Peyer's patch (tissue), 4 donors: ENCODE measurements around the gene KIF1A.

Experiments used
- POLR2A ChIP-seq, 2 donors: fragments of 450-650 bp; IDR thresholded peaks; one replicate each; pipeline ENCODE4 v1.5.1; 2017; ENCODE audit warnings: antibody characterized with exemption in 2 of 2, mild to moderate bottlenecking in 2 of 2, moderate library complexity in 2 of 2
- TF ChIP-seq, protein P1 (sequence below), 6 experiments: fragments of 450-650 bp in 4 of 6; fragments of 200-600 bp in 2 of 6; sonication (generic) in 1 of 6; IDR thresholded peaks; one replicate each; pipeline ENCODE4 v1.5.1; 2017 to 2019; ENCODE audit warnings: antibody characterized with exemption in 6 of 6, mild to moderate bottlenecking in 3 of 6, moderate library complexity in 1 of 6

DNA sequence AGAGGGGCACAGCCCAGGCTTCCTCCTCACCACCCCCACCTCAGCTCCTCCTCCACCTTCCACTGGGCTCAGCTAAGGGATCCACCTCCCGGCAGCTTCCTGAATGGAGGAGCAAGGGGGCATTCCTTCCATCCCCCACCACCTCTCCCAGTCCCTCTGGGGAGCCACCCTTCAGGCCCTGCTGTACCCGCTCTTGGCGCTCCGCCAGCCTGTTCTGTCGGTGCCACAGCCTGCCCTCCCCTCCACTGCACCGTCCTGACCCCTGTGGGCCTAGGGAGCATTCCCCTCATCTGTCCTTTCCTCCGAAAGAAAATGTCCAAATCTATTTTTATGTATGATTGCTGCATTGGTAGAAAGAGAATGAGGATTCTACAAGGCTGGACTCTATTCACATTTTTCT, 59.9 kb downstream of the KIF1A start:
- TF ChIP-seq, protein P1, sequence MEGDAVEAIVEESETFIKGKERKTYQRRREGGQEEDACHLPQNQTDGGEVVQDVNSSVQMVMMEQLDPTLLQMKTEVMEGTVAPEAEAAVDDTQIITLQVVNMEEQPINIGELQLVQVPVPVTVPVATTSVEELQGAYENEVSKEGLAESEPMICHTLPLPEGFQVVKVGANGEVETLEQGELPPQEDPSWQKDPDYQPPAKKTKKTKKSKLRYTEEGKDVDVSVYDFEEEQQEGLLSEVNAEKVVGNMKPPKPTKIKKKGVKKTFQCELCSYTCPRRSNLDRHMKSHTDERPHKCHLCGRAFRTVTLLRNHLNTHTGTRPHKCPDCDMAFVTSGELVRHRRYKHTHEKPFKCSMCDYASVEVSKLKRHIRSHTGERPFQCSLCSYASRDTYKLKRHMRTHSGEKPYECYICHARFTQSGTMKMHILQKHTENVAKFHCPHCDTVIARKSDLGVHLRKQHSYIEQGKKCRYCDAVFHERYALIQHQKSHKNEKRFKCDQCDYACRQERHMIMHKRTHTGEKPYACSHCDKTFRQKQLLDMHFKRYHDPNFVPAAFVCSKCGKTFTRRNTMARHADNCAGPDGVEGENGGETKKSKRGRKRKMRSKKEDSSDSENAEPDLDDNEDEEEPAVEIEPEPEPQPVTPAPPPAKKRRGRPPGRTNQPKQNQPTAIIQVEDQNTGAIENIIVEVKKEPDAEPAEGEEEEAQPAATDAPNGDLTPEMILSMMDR (IDR thresholded peaks at IDR 0.05), result no peak
- TF ChIP-seq POLR2A (IDR thresholded peaks at IDR 0.05), result no peak
